Hindlimb muscle (tissue), 1 donor: ENCODE measurements around the gene PRICKLE4. TPM values are rescaled to one million over a fixed set of nuclear protein-coding genes. Genes with fewer than 3 reads are reported as not detected.
"Not testable (repeated sequence)": the region's sequence is repeated elsewhere in the genome, so short reads cannot be mapped to it uniquely, and the experiment has no call there.

ENCODE experiments used
- DNase-seq: peaks from one replicate; pipeline ENCODE4 v3.0.0-alpha.2; 2013
- polyA plus RNA-seq: library from polyadenylated mRNA; unstranded; fragments of 120-200 nt; gene quantifications from one replicate; pipeline ENCODE4 v1.2.1, GENCODE V29; 2013; ENCODE audit not compliant: insufficient read length

PRICKLE4 gene
- polyA plus RNA-seq, 1 donor: 2.0 TPM

GRCh38 chr6:41746107-41746506, 34.5 kb upstream of the PRICKLE4 start:
- DNase-seq: no peak

GRCh38 chr6:41747256-41748101, 33.1 kb upstream of the PRICKLE4 start, which contains the start of gene PGC:
TSS of gene PGC (minus strand) at chr6:41747397. CDS start at chr6:41747334, 63 bp downstream.
- no peak for DNase-seq

GRCh38 chr6:41748102-41748477, 32.5 kb upstream of the PRICKLE4 start:
- no peak for DNase-seq

- no peak for DNase-seq
Observed at GRCh38 chr6:41748542-41748941, 32.0 kb upstream of the PRICKLE4 start.

GRCh38 chr6:41750374-41750773, 30.2 kb upstream of the PRICKLE4 start:
- no peak for DNase-seq

DNA sequence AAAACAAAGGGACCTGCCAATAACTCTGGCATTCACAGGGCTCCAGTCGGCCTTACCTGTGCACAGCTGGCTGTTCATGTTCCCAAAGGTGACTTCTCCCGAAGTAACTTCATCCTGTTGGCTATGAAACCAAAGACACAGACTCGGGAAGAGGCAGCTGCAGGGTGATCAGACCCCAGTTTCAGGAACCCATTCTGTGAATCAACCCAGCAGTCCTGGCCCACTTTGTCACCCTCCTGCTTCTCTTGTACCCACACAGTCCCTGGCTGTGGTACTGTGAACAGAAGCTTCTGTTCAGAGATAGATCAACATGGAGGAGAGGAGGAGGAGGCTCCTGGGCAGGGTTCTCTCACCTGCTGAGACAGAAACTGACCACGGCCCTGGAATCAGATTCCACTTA, 24.7 kb upstream of the PRICKLE4 start:
- DNase-seq: no peak

DNA sequence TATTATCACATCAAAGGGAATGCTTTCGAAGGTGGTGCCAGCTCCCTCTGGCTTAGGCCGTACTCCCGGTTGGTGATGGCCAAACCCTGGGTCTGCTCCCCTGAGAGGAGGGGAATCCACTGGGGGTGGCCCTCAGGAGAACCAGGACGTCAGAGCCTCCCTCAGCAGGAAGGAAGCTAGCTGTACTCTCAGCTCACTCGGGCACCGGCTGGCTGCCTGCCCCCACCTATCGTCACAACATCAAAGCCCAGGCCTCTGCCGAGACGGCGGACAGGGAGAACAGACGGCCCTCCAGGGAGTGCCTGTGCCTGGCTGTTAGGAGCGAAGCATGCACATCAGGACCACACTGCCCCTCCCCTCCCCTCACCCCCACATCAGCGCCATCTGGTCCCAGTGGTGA, 24.2 kb upstream of the PRICKLE4 start:
- DNase-seq: no peak

GRCh38 chr6:41757271-41757670, 23.3 kb upstream of the PRICKLE4 start:
- DNase-seq: no peak

GRCh38 chr6:41757931-41758640, 22.5 kb upstream of the PRICKLE4 start:
- no peak for DNase-seq

GRCh38 chr6:41758641-41759035, 21.9 kb upstream of the PRICKLE4 start:
- DNase-seq: no peak

DNA sequence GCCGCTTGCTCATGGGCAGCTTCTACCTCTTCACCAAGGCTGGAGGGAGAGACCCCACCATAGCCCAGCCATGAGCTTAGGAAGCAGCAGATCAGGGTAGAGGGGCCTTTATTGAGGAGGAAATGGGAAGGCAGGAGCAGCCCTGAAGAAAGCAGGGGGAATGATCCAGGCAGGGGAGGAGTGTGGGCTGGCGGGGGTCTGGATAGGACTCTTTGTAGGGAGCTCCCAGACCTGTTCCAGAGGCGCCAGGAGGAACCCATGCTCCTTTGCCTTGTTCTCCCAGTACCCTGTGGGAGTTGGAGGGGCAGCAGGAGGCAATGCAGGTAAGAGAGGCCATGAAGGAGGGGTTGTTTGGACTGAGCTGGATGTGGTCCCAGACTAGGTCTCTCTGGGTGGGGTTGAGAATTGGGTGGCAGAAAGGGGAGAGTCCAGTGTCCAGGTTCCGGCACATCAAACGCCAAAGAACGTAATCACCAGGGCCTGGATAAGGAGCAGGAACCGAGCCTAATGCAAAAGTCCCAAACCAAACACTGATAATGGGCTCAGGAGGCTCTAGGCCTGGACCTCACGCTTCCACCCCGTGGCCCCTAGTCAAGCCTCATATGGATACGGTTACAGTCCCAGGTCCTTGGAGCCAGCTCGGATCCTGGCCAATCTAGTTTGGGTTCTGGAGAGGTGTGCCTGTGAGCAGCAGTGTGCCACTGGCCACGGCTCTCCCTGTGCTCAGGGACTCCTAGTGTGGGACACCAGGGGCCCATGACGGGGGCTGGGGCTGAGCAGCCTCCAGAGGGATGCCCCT, 21.3 kb upstream of the PRICKLE4 start:
- DNase-seq: no peak

GRCh38 chr6:41759905-41760579, 20.5 kb upstream of the PRICKLE4 start:
- no peak for DNase-seq

- DNase-seq: no peak
Observed at GRCh38 chr6:41763470-41763869, 17.1 kb upstream of the PRICKLE4 start.

GRCh38 chr6:41766043-41766664, 14.4 kb upstream of the PRICKLE4 start:
- DNase-seq: not testable (repeated sequence)

DNA sequence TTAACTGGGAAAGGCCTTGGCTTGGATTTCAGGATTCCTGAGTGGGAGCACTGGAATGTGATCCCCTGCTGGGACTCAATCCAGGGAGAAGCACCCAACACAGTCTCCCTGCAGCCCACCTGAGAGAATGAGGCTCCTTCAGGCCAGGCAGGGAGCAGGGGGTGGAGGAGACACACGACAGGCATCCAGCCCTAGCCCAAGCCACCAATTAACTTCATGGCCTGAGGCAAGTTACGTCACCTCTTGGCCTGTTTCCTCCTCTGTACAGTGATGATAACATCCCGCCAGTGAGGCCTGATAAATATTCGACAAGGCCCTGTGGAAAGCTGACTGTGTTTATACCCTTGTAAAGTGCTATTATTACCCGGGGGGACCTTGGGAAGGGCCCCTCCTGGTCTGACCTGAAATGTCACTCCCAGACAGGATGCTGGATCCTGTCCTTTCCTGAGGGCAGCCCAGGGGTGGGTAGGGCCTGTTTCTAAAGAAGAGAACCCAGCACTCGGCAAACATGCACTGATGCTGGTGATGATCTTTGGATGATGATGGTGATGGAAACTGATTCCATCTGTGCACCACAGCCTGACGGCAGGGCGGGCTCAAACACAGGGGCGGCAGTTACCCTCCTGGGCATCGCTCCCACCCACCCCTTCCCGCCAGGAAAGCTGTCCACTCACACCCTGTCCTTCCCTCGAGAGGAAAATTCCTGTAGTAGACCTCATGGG, 13.3 kb upstream of the PRICKLE4 start:
- DNase-seq: peak; percentile 29

- no peak for DNase-seq
Observed at GRCh38 chr6:41768545-41769308, 11.9 kb upstream of the PRICKLE4 start.

DNA sequence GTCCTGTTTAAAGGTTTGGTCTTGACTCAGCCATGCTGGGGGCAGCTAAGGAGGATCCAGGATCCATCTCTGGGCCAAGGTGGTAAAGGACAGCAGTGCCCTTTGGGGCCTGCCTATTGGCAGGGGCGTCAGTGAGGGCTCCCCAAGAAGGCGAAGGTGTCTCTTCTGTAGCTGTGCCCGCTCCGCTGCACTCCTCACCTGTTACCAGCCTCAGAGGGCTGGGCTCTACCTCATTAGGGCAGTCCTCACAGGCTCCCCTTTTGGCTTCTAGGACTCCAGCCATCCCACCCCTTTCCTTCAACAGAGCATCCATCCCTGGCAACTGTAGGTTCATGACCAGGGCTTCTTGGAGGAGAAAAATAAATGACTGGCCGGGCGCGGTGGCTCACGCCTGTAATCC, 11.2 kb upstream of the PRICKLE4 start:
- DNase-seq: no peak

DNA sequence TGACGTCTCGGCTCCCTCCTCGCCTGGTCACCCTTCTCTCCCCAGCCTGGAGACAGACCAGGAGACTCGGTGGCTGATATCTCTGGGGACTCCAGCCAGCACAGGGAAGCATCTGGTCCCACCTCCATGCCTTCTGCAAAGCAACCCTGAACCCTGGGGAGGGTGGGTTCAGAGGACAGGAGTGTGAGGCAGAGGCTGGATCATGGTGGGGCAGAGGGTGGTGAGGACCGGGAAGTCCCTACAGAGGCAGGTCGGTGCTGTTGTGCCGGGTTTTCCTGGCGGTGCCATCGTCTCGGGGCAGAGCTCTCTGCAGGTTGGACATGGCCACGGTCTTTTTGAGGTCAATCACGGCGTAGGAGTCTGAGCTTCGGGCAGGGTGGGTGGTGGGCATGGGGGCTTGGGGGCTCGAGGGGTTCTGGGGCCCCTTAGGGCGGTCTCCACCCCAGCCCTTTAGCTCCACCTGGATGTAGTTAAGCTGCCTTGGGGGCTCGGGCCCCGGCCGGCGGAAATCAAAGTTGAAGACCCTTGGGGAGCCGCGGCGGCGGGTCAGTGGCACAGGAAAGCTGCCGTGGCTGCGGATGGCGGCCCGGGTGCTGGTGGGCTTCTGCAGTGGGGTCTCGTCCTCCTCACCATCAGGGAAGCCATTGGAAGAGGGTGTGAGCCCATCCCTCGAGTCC, 10.1 kb upstream of the PRICKLE4 start:
- no peak for DNase-seq

GRCh38 chr6:41771058-41771983, 9.3 kb upstream of the PRICKLE4 start:
- DNase-seq: no peak
